AG04450 (cell line): ENCODE results near the gene ERBIN. TPM values are rescaled to one million over a fixed set of nuclear protein-coding genes. Genes with fewer than 3 reads are reported as not detected.

Experiments used
- CTCF ChIA-PET: fragments of 300-600, 350-600 bp; formaldehyde crosslinking; extraction: SDS; loops from one replicate; lab custom pipeline; 2022; ENCODE audit warnings: antibody characterized with exemption, inconsistent platforms; lab: Charles Lee
- POLR2A ChIA-PET: fragments of 350-600 bp; formaldehyde crosslinking; extraction: SDS; loops from one replicate; lab custom pipeline; 2021; ENCODE audit warnings: antibody characterized with exemption, inconsistent platforms; lab: Yijun Ruan, JAX
- DNase-seq: peaks from one replicate; pipeline ENCODE4 v3.0.0-alpha.2; 2011; ENCODE audit warnings: low read depth, low spot score
- H3K27ac ChIP-seq: one replicate; pipeline ENCODE4 v1.5.1; 2012; ENCODE audit warnings: low read depth, low read length, control low read depth
- H3K27me3 ChIP-seq: one replicate; pipeline ENCODE4 v1.6.0; 2012; ENCODE audit warnings: low read length; ENCODE audit not compliant: control insufficient read depth, insufficient read depth
- H3K4me3 ChIP-seq: 2 replicates; pipeline ENCODE4 v1.5.1; 2011; ENCODE audit warnings: mild to moderate bottlenecking, low read depth, low read length, control low read depth
- H3K9me3 ChIP-seq: 2 replicates; pipeline ENCODE4 v1.5.1; 2012; ENCODE audit warnings: low read length; ENCODE audit not compliant: control insufficient read depth, insufficient read depth
- polyA plus RNA-seq: library from polyadenylated mRNA; depleted of rRNA; stranded (reverse); fragments of >200 nt; gene quantifications from 2 replicates; pipeline ENCODE4 v1.2.3, GENCODE V29; 2011
- TF ChIP-seq, protein P1 (sequence below): IDR thresholded peaks from 2 replicates; pipeline ENCODE4 v1.5.1; 2011; ENCODE audit warnings: low read depth, low read length, control low read depth, inconsistent platforms

Gene ERBIN
- polyA plus RNA-seq, 1 experiment: 64.8 TPM

DNA sequence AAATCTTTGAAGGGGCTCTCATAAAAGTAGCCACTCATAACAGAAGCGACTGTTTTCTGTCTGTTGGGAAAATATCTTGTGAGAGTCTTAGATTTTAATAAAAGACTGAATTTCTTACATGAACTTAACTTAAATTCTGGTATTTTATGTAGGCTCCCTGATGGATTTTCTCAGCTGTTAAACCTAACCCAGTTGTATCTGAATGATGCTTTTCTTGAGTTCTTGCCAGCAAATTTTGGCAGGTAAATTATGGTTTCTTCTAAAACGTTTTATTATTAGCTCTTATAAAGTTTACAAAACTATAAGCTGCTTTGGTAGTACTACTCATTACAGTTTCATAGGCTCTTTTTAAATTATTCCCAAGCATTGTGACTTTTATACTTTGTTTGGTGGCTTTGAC, 87.0 kb downstream of the ERBIN start:
- H3K27me3 ChIP-seq: no peaks in the 10 kb centered on the region
- H3K9me3 ChIP-seq: no peaks in the 10 kb centered on the region; the same call in 1 of the 2 replicates
- no peak overlapping the region for H3K27ac ChIP-seq
- H3K4me3 ChIP-seq: no peak overlapping the region
- no peak for DNase-seq
- ChIA-PET POLR2A (no interaction called here), CTCF (no interaction called here)
- TF ChIP-seq, protein P1, sequence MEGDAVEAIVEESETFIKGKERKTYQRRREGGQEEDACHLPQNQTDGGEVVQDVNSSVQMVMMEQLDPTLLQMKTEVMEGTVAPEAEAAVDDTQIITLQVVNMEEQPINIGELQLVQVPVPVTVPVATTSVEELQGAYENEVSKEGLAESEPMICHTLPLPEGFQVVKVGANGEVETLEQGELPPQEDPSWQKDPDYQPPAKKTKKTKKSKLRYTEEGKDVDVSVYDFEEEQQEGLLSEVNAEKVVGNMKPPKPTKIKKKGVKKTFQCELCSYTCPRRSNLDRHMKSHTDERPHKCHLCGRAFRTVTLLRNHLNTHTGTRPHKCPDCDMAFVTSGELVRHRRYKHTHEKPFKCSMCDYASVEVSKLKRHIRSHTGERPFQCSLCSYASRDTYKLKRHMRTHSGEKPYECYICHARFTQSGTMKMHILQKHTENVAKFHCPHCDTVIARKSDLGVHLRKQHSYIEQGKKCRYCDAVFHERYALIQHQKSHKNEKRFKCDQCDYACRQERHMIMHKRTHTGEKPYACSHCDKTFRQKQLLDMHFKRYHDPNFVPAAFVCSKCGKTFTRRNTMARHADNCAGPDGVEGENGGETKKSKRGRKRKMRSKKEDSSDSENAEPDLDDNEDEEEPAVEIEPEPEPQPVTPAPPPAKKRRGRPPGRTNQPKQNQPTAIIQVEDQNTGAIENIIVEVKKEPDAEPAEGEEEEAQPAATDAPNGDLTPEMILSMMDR: no peak

DNA sequence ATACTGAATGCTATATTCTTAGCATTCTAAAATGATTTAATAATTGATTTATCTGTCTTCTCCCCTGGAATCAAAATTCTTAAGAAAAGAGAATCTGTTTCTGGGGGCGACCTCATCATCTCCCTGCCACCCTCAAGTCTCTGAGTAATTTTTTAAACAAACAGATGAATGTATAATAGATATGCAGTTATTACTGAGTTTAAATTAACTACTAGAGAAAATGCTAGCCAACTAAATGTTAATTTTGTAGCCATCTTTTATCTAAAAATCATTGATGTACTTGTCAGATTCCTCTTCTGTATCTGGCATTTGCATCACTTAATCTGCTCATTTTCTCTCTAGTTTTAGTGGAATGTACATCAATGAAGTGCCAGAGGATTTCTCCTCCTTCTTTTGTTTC, 87.5 kb downstream of the ERBIN start:
- Histone ChIP-seq H3K4me3 (no peak overlapping the region), H3K27me3 (no peaks in the 10 kb centered on the region), H3K9me3 (no peaks in the 10 kb centered on the region; the same call in 1 of the 2 replicates), H3K27ac (no peak overlapping the region)
- ChIA-PET CTCF (no interaction called here), POLR2A (no interaction called here)
- TF ChIP-seq, protein P1: no peak
- DNase-seq: no peak

DNA sequence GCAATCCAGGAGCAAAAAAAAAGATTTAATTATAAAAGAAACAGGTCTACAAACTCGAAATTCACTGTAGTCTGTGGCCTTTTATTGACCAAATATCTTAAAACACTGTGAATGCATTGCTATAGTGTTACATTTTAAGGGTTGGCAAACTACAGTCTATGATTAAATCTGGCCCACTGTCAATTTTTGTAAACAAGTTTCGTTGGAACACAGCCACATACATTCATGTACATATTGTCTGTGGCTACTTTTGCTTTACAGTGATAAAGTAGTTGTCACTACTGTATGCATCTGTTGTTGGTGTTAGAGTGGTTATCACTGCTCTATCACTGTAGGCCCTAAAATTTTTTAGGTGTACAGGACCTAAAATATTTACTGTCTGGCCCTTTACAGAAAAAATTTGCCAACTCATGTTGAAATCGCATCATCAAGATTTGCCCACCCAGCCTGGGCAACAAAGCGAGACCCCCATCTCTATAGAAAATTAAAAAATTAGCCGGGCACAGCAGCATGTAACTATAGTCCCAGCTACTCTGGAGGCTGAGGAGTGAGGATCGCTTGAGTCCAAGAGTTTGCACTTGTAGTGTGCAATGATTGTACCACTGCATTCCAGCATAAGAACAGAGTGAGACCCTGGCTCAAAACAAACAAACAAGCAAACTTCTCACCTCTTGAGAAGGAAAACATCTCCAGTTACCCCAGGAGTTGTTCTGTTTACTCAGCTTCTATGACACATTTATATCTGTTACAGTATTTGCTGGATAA, 89.0 kb downstream of the ERBIN start:
- no peaks in the 10 kb centered on the region; the same call in 1 of the 2 replicates for H3K9me3 ChIP-seq
- ChIA-PET CTCF (interaction anchor here (0.6 to 0.8 kb wide), 2 partner anchors 10 to 37 kb away, joined by 3 read pairs; no protein-coding TSS in a partner anchor), POLR2A (no interaction called here)
- no peaks in the 10 kb centered on the region for H3K27me3 ChIP-seq
- no peak overlapping the region for H3K4me3 ChIP-seq
- TF ChIP-seq, protein P1: no peak
- no peak for DNase-seq
- H3K27ac ChIP-seq: no peak overlapping the region

DNA sequence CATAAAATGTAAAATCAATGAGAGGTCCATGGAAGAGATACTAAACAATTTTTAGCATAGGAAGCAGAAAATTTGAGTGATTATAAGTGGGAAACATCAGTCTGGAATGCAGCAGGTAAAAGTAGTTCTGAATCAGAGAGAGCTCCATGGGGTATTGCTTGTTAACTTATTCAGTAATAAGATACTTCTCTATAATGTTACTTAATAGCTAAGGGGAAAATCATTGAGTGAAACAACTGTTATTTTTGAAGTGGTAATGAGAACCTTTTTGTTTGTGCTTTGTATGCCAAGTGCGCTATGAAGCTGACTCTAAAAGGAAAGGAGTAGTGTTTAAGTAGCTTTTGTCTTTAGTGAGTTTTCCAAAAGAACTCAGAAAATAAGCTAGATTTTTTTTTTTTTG, 95.2 kb downstream of the ERBIN start:
- no peaks in the 10 kb centered on the region; the same call in 1 of the 2 replicates for H3K9me3 ChIP-seq
- no peak for DNase-seq
- no peak overlapping the region for H3K27ac ChIP-seq
- CTCF ChIA-PET: no interaction called here
- TF ChIP-seq, protein P1: no peak
- no peaks in the 10 kb centered on the region for H3K27me3 ChIP-seq
- POLR2A ChIA-PET: interaction anchor here (0.6 kb wide), 1 partner anchor 91 kb away, joined by 3 read pairs; no protein-coding TSS in a partner anchor
- no peak overlapping the region for H3K4me3 ChIP-seq

DNA sequence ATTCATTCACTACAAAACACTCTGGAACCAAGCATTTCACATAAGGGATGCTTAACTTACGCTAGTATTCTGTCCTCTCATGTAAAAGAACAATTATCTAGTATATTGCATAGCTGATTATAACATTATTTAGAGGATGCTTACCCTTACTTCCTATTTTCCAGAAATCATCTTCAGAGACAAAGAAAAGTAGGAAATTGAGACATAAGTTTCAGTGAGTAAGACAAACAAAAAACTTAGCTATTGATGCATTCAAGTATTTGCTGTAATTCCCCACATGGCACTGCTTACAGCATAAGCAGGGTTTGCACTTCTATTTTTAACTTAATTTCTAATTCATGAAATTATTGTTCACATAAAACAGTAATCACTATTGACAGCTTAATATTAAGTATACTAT, 112.9 kb downstream of the ERBIN start:
- no peak overlapping the region for H3K4me3 ChIP-seq
- no peaks in the 10 kb centered on the region for H3K9me3 ChIP-seq
- CTCF ChIA-PET: no interaction called here
- TF ChIP-seq, protein P1: no peak
- POLR2A ChIA-PET: interaction anchor here (0.6 kb wide), 1 partner anchor 38 kb away, joined by 5 read pairs; no protein-coding TSS in a partner anchor
- H3K27me3 ChIP-seq: no peaks in the 10 kb centered on the region
- no peak overlapping the region for H3K27ac ChIP-seq
- DNase-seq: no peak
